NCI-H146 (cell line): Measurements from ENCODE around the gene CLEC4E.
"Not testable (repeated sequence)": the region's sequence is repeated elsewhere in the genome, so short reads cannot be mapped to it uniquely, and the experiment has no call there.

Experiments used
- DNase-seq: peaks from one replicate; lab custom pipeline; 2025; lab: John Stamatoyannopoulos, UW

CLEC4E gene

GRCh38 chr12:8537820-8538219 lies 2.9 kb downstream of the CLEC4E start:
- not testable (repeated sequence) for DNase-seq

GRCh38 chr12:8532045-8532444 lies 8.7 kb downstream of the CLEC4E start:
- DNase-seq = no peak

- no peak for DNase-seq
These were observed 13.2 kb downstream of the CLEC4E start for GRCh38 chr12:8527250-8528130.

- DNase-seq = no peak
These were observed 21.5 kb downstream of the CLEC4E start for GRCh38 chr12:8519171-8519570.

GRCh38 chr12:8517971-8518370 lies 22.7 kb downstream of the CLEC4E start:
- DNase-seq = no peak

GRCh38 chr12:8513256-8513655 lies 27.4 kb downstream of the CLEC4E start, which contains the start of gene CLEC4D:
TSS of gene CLEC4D (plus strand) at chr12:8513503. CDS start at chr12:8513733, 230 bp downstream.
- no peak for DNase-seq

GRCh38 chr12:8508910-8509841 lies 31.5 kb downstream of the CLEC4E start:
- no peak for DNase-seq

- no peak for DNase-seq
These were observed 32.5 kb downstream of the CLEC4E start for GRCh38 chr12:8508223-8508622.

GRCh38 chr12:8507596-8507995 lies 33.1 kb downstream of the CLEC4E start:
- no peak for DNase-seq

- no peak for DNase-seq
These were observed 36.4 kb downstream of the CLEC4E start for GRCh38 chr12:8504351-8504750.

- no peak for DNase-seq
These were observed 39.0 kb downstream of the CLEC4E start for GRCh38 chr12:8501720-8502119.

- DNase-seq = no peak
These were observed 41.1 kb downstream of the CLEC4E start for GRCh38 chr12:8499616-8500015.

GRCh38 chr12:8496074-8496473 lies 44.6 kb downstream of the CLEC4E start:
- not testable (repeated sequence) for DNase-seq

GRCh38 chr12:8495671-8496070 lies 45.0 kb downstream of the CLEC4E start:
- not testable (repeated sequence) for DNase-seq

GRCh38 chr12:8493084-8493483 lies 47.6 kb downstream of the CLEC4E start:
- no peak for DNase-seq

- no peak for DNase-seq
These were observed 48.8 kb downstream of the CLEC4E start for GRCh38 chr12:8491646-8492530.
